Gastrocnemius medialis (tissue), 4 donors: Measurements from ENCODE around the gene FCHSD1. TPM values are rescaled to one million over a fixed set of nuclear protein-coding genes. Genes with fewer than 3 reads are reported as not detected.

Experiments
- ATAC-seq, 2 donors: fragments of 150-250 bp; one replicate each; pipeline ENCODE4 v1.9.1; 2016
- DNase-seq, 2 donors: peaks; one replicate each; pipeline ENCODE4 v3.0.0-alpha.2; 2019
- H3K27ac ChIP-seq, 4 donors: fragments of 200-600 bp; sonication (generic); 1 replicate in 1 of 4; 2 replicates in 3 of 4; pipeline ENCODE4 v1.5.1; 2016 to 2018; ENCODE audit warnings: mild to moderate bottlenecking in 2 of 4, moderate library complexity in 1 of 4
- H3K27me3 ChIP-seq, 3 donors: fragments of 200-600 bp; sonication (generic) in 2 of 3; 1 replicate in 1 of 3; 2 replicates in 2 of 3; pipeline versions ENCODE4 v1.5.1 to v1.6.0; 2016 to 2019; ENCODE audit warnings: mild to moderate bottlenecking in 1 of 3, moderate library complexity in 1 of 3
- H3K36me3 ChIP-seq, 2 donors: fragments of 200-600 bp; sonication (generic) in 1 of 2; one replicate each; pipeline ENCODE4 v1.5.1; 2017 to 2018
- H3K4me1 ChIP-seq, 2 donors: fragments of 200-600 bp; sonication (generic) in 1 of 2; one replicate each; pipeline ENCODE4 v1.5.1; 2016 to 2017; ENCODE audit warnings: mild to moderate bottlenecking in 2 of 2
- H3K4me3 ChIP-seq, 4 donors: fragments of 200-600 bp; sonication (generic) in 3 of 4; 1 replicate in 1 of 4; 2 replicates in 3 of 4; pipeline ENCODE4 v1.5.1; 2016 to 2019; ENCODE audit warnings: mild to moderate bottlenecking in 2 of 4
- H3K9me3 ChIP-seq, 3 donors: fragments of 200-600 bp; sonication (generic) in 2 of 3; 1 replicate in 1 of 3; 2 replicates in 2 of 3; pipeline ENCODE4 v1.5.1; 2016 to 2019
- CTCF ChIP-seq, 5 experiments: fragments of 450-650 bp in 3 of 5; fragments of 200-600 bp in 2 of 5; sonication (generic) in 2 of 5; IDR thresholded peaks in 4 of 5; conservative IDR thresholded peaks in 1 of 5; 1 replicate in 4 of 5; 2 replicates in 1 of 5; pipeline ENCODE4 v1.5.1; 2016 to 2019; ENCODE audit warnings: antibody characterized with exemption in 5 of 5, mild to moderate bottlenecking in 3 of 5, moderate library complexity in 3 of 5
- POLR2A ChIP-seq, 2 donors: fragments of 450-650 bp; IDR thresholded peaks; one replicate each; pipeline ENCODE4 v1.6.1; 2017; ENCODE audit warnings: antibody characterized with exemption in 2 of 2, mild to moderate bottlenecking in 2 of 2, moderate library complexity in 2 of 2
- in situ Hi-C, 4 donors: fragments of 200-750 bp; cut with MboI; loops; one replicate each; pipeline versions ENCODE4 v1.15.0 to v1.8.0; 2017; ENCODE audit warnings: low sequenced_read_pairs in 4 of 4
- intact Hi-C: fragments of 100-400 bp; cut with DNase I; formaldehyde crosslinking; loops from one replicate; pipeline ENCODE4 v1.15.1; 2023; ENCODE audit warnings: low total_unique reads
- total RNA-seq, 4 donors: library from RNA; depleted of rRNA; stranded (reverse); fragments of >200 nt; gene quantifications; one replicate each; pipeline versions ENCODE4 v1.1.0 to v1.2.3, GENCODE V29; 2016

Gene FCHSD1
- 1 to 10 TPM in 1 of 4 donors, under 1 TPM in 3; 0.32 to 2.6 (median 0.65) TPM for total RNA-seq

- peaks cover 0 to 5% of the 10 kb centered on the region in 2 donors for H3K4me1 ChIP-seq
- peak; percentile 84 to 87 for ATAC-seq
- no peaks in the 10 kb centered on the region for H3K27me3 ChIP-seq
- H3K27ac ChIP-seq: peak within 1 kb of the TSS in 3 of 4 donors; percentile 3 to 43 (median 12)
- intact Hi-C loops: no loop called here
- peak in 2 of 5 experiments; percentile 11 to 27 for TF ChIP-seq CTCF (IDR thresholded peaks at IDR 0.05 in 4 of 5, conservative IDR thresholded peaks at IDR 0.05 in 1 of 5)
- peak; percentile 8 to 14 for TF ChIP-seq POLR2A (IDR thresholded peaks at IDR 0.05)
- peak within 1 kb of the TSS; percentile 49 to 75 (median 57) for H3K4me3 ChIP-seq
- DNase-seq: peak; percentile 70 to 78
- in situ Hi-C loops: no loop called here
- H3K9me3 ChIP-seq: no peaks in the 10 kb centered on the region
- H3K36me3 ChIP-seq: no peaks in the 10 kb centered on the region
Measured at GRCh38 chr5:141650851-141651727, at the start of gene FCHSD1. Gene FCHSD1, minus strand, starts transcription at chr5:141651418. Its CDS starts 50 bp downstream, at chr5:141651368.

GRCh38 chr5:141697586-141697985 is 46.4 kb upstream of the FCHSD1 start:
- DNase-seq (no peak), ATAC-seq (no peak)
- no peak overlapping the region for H3K27ac ChIP-seq
- TF ChIP-seq CTCF (IDR thresholded peaks at IDR 0.05 in 4 of 5, conservative IDR thresholded peaks at IDR 0.05 in 1 of 5): no peak
- no peak for TF ChIP-seq POLR2A (IDR thresholded peaks at IDR 0.05)
- intact Hi-C loops (loop anchor here (10.0 kb wide), 1 partner anchor 447 kb away; no protein-coding TSS in a partner anchor), in situ Hi-C loops (loop anchor here (10.0 to 25.0 kb wide), 2 partner anchors 187 to 440 kb away; no protein-coding TSS in a partner anchor)
- no peak overlapping the region for H3K4me3 ChIP-seq
- peaks cover 33 to 41% (median 37%) of the 10 kb centered on the region in 3 donors for H3K27me3 ChIP-seq
- no peaks in the 10 kb centered on the region for H3K9me3 ChIP-seq
- peaks cover 8 to 10% of the 10 kb centered on the region in 2 donors for H3K4me1 ChIP-seq
- H3K36me3 ChIP-seq: no peaks in the 10 kb centered on the region

- no peak overlapping the region for H3K4me3 ChIP-seq
- DNase-seq: no peak
- in situ Hi-C loops: loop anchor here (10.0 to 25.0 kb wide), 2 partner anchors 188 to 441 kb away; no protein-coding TSS in a partner anchor
- no peak for ATAC-seq
- H3K4me1 ChIP-seq: peaks cover 0 to 4% of the 10 kb centered on the region in 2 donors
- H3K27me3 ChIP-seq: peaks cover 25 to 29% (median 27%) of the 10 kb centered on the region in 3 donors
- H3K36me3 ChIP-seq: no peaks in the 10 kb centered on the region
- no peak overlapping the region for H3K27ac ChIP-seq
- intact Hi-C loops: loop anchor here (10.0 kb wide), 1 partner anchor 448 kb away; no protein-coding TSS in a partner anchor
- TF ChIP-seq POLR2A (IDR thresholded peaks at IDR 0.05) (no peak), CTCF (IDR thresholded peaks at IDR 0.05 in 4 of 5, conservative IDR thresholded peaks at IDR 0.05 in 1 of 5) (no peak)
- no peaks in the 10 kb centered on the region for H3K9me3 ChIP-seq
Measured at GRCh38 chr5:141696431-141696830, 45.2 kb upstream of the FCHSD1 start.

GRCh38 chr5:141695627-141696215 is 44.5 kb upstream of the FCHSD1 start:
- Histone ChIP-seq H3K36me3 (no peaks in the 10 kb centered on the region), H3K27me3 (peaks cover 18 to 22% (median 20%) of the 10 kb centered on the region in 3 donors), H3K4me1 (peaks cover 0 to 4% of the 10 kb centered on the region in 2 donors), H3K27ac (no peak overlapping the region), H3K4me3 (no peak overlapping the region), H3K9me3 (no peaks in the 10 kb centered on the region)
- intact Hi-C loops (loop anchor here (10.0 kb wide), 1 partner anchor 449 kb away; no protein-coding TSS in a partner anchor), in situ Hi-C loops (loop anchor here (10.0 to 25.0 kb wide), 2 partner anchors 189 to 442 kb away; no protein-coding TSS in a partner anchor)
- no peak for ATAC-seq
- TF ChIP-seq POLR2A (IDR thresholded peaks at IDR 0.05) (no peak), CTCF (IDR thresholded peaks at IDR 0.05 in 4 of 5, conservative IDR thresholded peaks at IDR 0.05 in 1 of 5) (no peak)
- no peak for DNase-seq
